Neuronal stem cell (in vitro differentiated cells): Measurements from ENCODE around the gene NUDT2. TPM values are rescaled to one million over a fixed set of nuclear protein-coding genes. Genes with fewer than 3 reads are reported as not detected.

Source experiments
- DNase-seq: peaks from one replicate; pipeline ENCODE4 v3.0.0-alpha.2; 2013; ENCODE audit warnings: low spot score
- H2AFZ ChIP-seq: one replicate; pipeline ENCODE4 v1.6.1; 2013; ENCODE audit warnings: mild to moderate bottlenecking, low read length, inconsistent platforms
- H2AK5ac ChIP-seq: 2 replicates; pipeline ENCODE4 v1.6.1; 2013; ENCODE audit warnings: low read depth, mild to moderate bottlenecking, inconsistent platforms, low read length, moderate library complexity, mixed read lengths
- H2BK120ac ChIP-seq: 2 replicates; pipeline ENCODE4 v1.6.1; 2013; ENCODE audit warnings: low read depth, mild to moderate bottlenecking, inconsistent platforms, low read length, moderate library complexity, mixed read lengths
- H2BK12ac ChIP-seq: one replicate; pipeline ENCODE4 v1.6.1; 2013; ENCODE audit warnings: low read length, inconsistent platforms
- H2BK15ac ChIP-seq: 2 replicates; pipeline ENCODE4 v1.6.1; 2013; ENCODE audit warnings: mild to moderate bottlenecking, low read length, inconsistent platforms, mixed read lengths
- H2BK5ac ChIP-seq: one replicate; pipeline ENCODE4 v1.6.1; 2013; ENCODE audit warnings: inconsistent platforms, mild to moderate bottlenecking, low read length, moderate library complexity
- H3K14ac ChIP-seq: one replicate; pipeline ENCODE4 v1.6.1; 2013; ENCODE audit warnings: low read length, inconsistent platforms
- H3K18ac ChIP-seq: 2 replicates; pipeline ENCODE4 v1.6.1; 2013; ENCODE audit warnings: low read length, inconsistent platforms
- H3K23ac ChIP-seq: 2 replicates; pipeline ENCODE4 v1.6.1; 2013; ENCODE audit warnings: low read depth, mild to moderate bottlenecking, mixed read lengths, low read length, inconsistent platforms; ENCODE audit not compliant: poor library complexity
- H3K27ac ChIP-seq: replicated peaks from 3 replicates; pipeline ENCODE4 v1.5.1; 2013; ENCODE audit warnings: low read length, inconsistent platforms
- H3K27me3 ChIP-seq, 3 experiments: 2 replicates each; pipeline ENCODE4 v1.6.1; 2013; ENCODE audit warnings: low read length in 3 of 3, mild to moderate bottlenecking in 2 of 3, inconsistent platforms in 1 of 3, low read depth in 1 of 3, mixed read lengths in 1 of 3, moderate library complexity in 1 of 3; ENCODE audit not compliant: control insufficient read depth in 3 of 3, insufficient read depth in 3 of 3
- H3K36me3 ChIP-seq, 2 donors: replicated peaks in 1 of 2; 2 replicates each; pipeline ENCODE4 v1.6.1; 2013; ENCODE audit warnings: low read length in 2 of 2; ENCODE audit not compliant: control insufficient read depth in 2 of 2, insufficient read depth in 2 of 2
- H3K4ac ChIP-seq: 2 replicates; pipeline ENCODE4 v1.6.1; 2013; ENCODE audit warnings: inconsistent platforms, mild to moderate bottlenecking, low read length, moderate library complexity
- H3K4me1 ChIP-seq, 2 donors: 1 replicate in 1 of 2; 2 replicates in 1 of 2; pipeline ENCODE4 v1.6.1; 2013; ENCODE audit warnings: low read length in 2 of 2, low read depth in 1 of 2; ENCODE audit not compliant: control insufficient read depth in 2 of 2, insufficient read depth in 1 of 2
- H3K4me2 ChIP-seq: one replicate; pipeline ENCODE4 v1.6.1; 2013; ENCODE audit warnings: mild to moderate bottlenecking, low read length, inconsistent platforms; ENCODE audit not compliant: insufficient read depth, poor library complexity, severe bottlenecking
- H3K4me3 ChIP-seq, 2 donors: 2 replicates each; pipeline ENCODE4 v1.5.1; 2013; ENCODE audit warnings: low read length in 2 of 2, mild to moderate bottlenecking in 2 of 2, inconsistent platforms in 1 of 2, moderate library complexity in 1 of 2
- H3K79me1 ChIP-seq: one replicate; pipeline ENCODE4 v1.6.1; 2013; ENCODE audit warnings: low read depth, mild to moderate bottlenecking, inconsistent platforms, low read length, moderate library complexity
- H3K9ac ChIP-seq: one replicate; pipeline ENCODE4 v1.6.1; 2013; ENCODE audit warnings: mild to moderate bottlenecking, low read depth, low read length, inconsistent platforms; ENCODE audit not compliant: poor library complexity
- H3K9me3 ChIP-seq, 2 donors: replicated peaks in 1 of 2; 2 replicates each; pipeline versions ENCODE3 to v1.6.1; 2013; ENCODE audit warnings: low read length in 2 of 2, mild to moderate bottlenecking in 2 of 2, inconsistent platforms in 1 of 2, low read depth in 1 of 2, mixed read lengths in 1 of 2, moderate library complexity in 1 of 2; ENCODE audit not compliant: control insufficient read depth in 2 of 2, insufficient read depth in 1 of 2
- H4K8ac ChIP-seq: one replicate; pipeline ENCODE4 v1.6.1; 2013; ENCODE audit warnings: low read depth, mild to moderate bottlenecking, inconsistent platforms, low read length, moderate library complexity
- H4K91ac ChIP-seq: one replicate; pipeline ENCODE4 v1.6.1; 2013; ENCODE audit warnings: low read length, low read depth, mild to moderate bottlenecking, inconsistent platforms; ENCODE audit not compliant: poor library complexity
- WGBS, 2 donors: extraction: QIAGEN DNeasy Blood & Tissue Kit; methylation state at CpG; one replicate each; pipeline ENCODE4 v1.1.7; 2013; ENCODE audit warnings: missing lambda C conversion rate in 2 of 2, mixed read lengths in 1 of 2; ENCODE audit not compliant: insufficient read length in 2 of 2, insufficient replicate concordance in 1 of 2; ENCODE audit errors: extremely low coverage in 2 of 2; 5-methylcytosine and 5-hydroxymethylcytosine counted together
- small RNA-seq: library from polyadenylated mRNA; stranded (forward); fragments of <200 nt; extraction: miRNeasy Mini kit (QIAGEN cat#:217004); gene quantifications from one replicate; pipeline ENCODE3, GENCODE V24; 2013; ENCODE audit not compliant: insufficient read depth

Gene NUDT2

DNA sequence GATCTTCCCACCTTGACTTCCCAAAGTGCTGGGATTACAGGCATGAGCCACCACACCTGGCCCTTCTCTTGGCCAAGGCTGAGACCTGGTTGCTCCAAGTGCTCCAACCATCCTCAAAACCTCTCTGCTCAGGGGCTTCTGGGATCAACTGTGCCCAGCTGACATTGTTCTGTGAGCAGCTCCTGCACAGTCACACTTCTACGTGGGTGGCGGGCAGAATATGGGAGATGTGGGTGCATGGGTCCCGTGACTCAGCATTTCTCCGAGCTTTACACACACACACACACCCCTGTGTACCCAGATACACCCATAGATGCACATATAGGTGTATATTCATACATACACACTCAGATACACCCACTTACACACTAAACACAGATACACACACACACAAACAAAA lies 57.9 kb downstream of the NUDT2 start:
- H3K79me1 ChIP-seq: no peaks in the 10 kb centered on the region
- H2BK5ac ChIP-seq: no peak overlapping the region

DNA sequence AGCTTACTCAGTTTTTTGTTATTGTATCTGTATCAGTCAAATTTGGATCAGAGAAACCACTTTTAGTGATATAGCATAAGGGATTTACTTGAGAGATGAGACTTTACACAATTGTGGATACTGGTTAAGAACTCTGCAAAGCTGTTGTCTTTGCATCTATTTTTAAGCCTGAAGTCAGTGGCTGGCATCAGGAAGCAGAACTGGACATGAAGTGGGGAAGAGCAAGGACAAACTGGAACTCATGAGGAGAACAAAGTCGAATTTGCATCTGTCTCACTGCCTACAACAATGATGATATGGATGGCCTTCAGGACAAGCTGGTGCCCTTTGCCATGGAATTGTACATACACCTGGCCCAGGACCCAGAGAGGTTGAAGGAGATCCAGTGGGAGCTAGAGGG lies 63.1 kb downstream of the NUDT2 start:
- Histone ChIP-seq H3K4ac (no peak overlapping the region), H3K27ac (no peak overlapping the region), H2BK12ac (no peak overlapping the region), H3K23ac (peak overlapping the region; percentile 65), H4K91ac (no peak overlapping the region), H3K79me1 (no peaks in the 10 kb centered on the region), H2BK120ac (no peak overlapping the region), H4K8ac (no peak overlapping the region), H2AFZ (no peak overlapping the region), H3K4me3 (peak overlapping the region in 1 of 2 donors; percentile 8), H2BK15ac (no peak overlapping the region), H3K18ac (no peak overlapping the region), H3K4me2 (no peak overlapping the region), H3K27me3 (peaks cover 0 to 3% (median 0%) of the 10 kb centered on the region in 3 experiments), H3K36me3 (peaks cover 0 to 11% of the 10 kb centered on the region in 2 donors), H3K4me1 (no peaks in the 10 kb centered on the region), H3K9me3 (peaks cover 0 to 2% of the 10 kb centered on the region in 2 donors), H2AK5ac (no peak overlapping the region), H3K9ac (no peak overlapping the region), H3K14ac (no peak overlapping the region), H2BK5ac (no peak overlapping the region)
- DNase-seq: no peak
- no CpG with 5 or more reads among the region's 1 CpG for WGBS, 2 donors

More for the DNA sequence above, 57.9 kb downstream of the NUDT2 start:
- Histone ChIP-seq H3K9ac (no peak overlapping the region), H3K14ac (no peak overlapping the region), H4K8ac (peak overlapping the region; percentile 45), H3K4me1 (no peaks in the 10 kb centered on the region), H2BK15ac (no peak overlapping the region), H4K91ac (no peak overlapping the region), H3K36me3 (no peaks in the 10 kb centered on the region), H2BK120ac (no peak overlapping the region), H3K18ac (no peak overlapping the region), H2BK12ac (no peak overlapping the region), H3K9me3 (no peaks in the 10 kb centered on the region), H3K27me3 (peaks cover 0 to 13% (median 8%) of the 10 kb centered on the region in 3 experiments), H3K4me2 (no peak overlapping the region), H3K4me3 (no peak overlapping the region), H3K23ac (no peak overlapping the region), H3K27ac (no peak overlapping the region), H3K4ac (no peak overlapping the region), H2AK5ac (no peak overlapping the region), H2AFZ (no peak overlapping the region)
- DNase-seq: no peak
- WGBS, 2 donors: no CpG with 5 or more reads among the region's 4 CpGs

Small RNA genes within 50 kb of the gene (small RNA-seq; reads per million reads assigned to genes)
- gene RF00019 (not detected), gene RNU2-50P (not detected)
